Measurements from ENCODE around the gene IMMT.

DNA sequence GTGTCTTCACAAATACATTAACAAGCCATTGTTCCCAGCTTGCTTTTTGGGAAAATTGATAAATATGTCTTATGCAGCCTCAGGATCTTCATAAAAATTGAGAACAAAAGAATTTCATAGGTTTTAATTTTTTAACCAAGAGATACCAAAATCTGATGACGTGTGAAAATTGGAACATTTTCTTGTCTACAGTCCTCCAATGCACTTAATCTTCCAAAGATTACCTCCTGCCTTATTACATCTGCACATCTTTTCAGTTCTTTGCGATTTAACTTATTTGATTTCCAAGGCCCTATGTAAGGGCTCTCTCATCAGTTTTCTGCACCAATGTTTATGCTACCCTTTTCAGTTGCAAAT lies 7.1 kb upstream of the IMMT start:
- TF ChIP-seq, protein P1, sequence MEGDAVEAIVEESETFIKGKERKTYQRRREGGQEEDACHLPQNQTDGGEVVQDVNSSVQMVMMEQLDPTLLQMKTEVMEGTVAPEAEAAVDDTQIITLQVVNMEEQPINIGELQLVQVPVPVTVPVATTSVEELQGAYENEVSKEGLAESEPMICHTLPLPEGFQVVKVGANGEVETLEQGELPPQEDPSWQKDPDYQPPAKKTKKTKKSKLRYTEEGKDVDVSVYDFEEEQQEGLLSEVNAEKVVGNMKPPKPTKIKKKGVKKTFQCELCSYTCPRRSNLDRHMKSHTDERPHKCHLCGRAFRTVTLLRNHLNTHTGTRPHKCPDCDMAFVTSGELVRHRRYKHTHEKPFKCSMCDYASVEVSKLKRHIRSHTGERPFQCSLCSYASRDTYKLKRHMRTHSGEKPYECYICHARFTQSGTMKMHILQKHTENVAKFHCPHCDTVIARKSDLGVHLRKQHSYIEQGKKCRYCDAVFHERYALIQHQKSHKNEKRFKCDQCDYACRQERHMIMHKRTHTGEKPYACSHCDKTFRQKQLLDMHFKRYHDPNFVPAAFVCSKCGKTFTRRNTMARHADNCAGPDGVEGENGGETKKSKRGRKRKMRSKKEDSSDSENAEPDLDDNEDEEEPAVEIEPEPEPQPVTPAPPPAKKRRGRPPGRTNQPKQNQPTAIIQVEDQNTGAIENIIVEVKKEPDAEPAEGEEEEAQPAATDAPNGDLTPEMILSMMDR (IDR thresholded peaks at IDR 0.05; ENCODE audit: insufficient read depth, low read depth, low read length): no peak
- TF ChIP-seq EZH2 (IDR thresholded peaks at IDR 0.05; ENCODE audit: insufficient read depth, low read length): no peak

Data from astrocyte (in vitro differentiated cells and primary cell).